Endothelial cell of hepatic sinusoid (primary cell): ENCODE results near the gene ORC3.

Experiments used
- in situ Hi-C: cut with HindIII; loops from 2 replicates; pipeline ENCODE4 v1.10.0; 2017; ENCODE audit warnings: low sequenced_read_pairs

Gene ORC3

DNA sequence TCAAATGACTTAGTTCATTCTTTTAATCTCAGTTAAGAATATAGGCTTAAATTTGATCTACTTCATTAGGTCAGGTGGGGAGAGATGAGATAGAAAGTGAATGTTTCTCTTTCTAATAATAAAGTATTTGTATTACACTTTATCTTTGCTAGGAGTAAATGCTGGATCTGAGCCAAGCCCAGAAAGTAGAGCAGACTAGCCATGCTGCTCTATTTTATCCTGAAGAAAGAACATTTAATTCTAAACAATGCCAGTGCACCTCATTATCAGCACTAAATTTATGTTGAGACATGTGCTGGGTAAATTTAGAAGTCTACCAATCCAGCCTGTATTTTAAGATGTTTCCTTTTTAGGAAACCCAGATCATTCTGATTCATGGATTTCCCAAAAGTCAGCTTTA is 68.6 kb downstream of the ORC3 start:
- in situ Hi-C loops: no loop called here

DNA sequence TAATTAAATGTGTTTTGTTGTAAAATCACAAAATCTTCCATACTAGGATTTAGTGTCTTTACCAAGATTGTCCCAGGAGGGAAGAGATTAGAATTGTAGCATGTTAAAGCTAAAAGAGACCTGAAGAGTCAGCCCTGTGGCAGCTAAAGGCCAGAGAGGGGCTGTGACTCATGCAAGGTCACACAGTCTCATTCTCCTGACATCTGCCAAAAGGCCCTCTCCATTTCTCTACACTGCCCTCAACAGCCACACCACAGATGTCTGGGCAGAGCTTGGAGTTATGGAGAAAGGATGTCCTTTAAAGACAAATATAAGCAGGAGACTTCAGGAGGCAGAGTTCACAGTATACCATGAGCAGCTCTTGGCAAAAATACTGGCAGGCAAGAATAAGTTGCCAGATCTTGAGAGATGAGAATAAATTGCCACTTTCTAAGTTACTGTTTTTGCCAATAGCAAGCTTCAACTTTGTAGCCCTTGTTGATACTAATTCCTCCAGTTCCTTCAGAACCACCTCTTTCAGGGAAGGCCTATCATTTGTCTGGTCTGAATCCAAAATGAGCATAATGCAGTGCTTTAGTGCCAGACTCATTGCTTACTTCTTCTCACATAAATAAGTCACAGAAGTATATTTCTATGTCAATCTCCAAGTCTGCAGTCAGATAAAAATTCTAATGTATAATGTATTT is 70.4 kb downstream of the ORC3 start:
- in situ Hi-C loops: no loop called here

DNA sequence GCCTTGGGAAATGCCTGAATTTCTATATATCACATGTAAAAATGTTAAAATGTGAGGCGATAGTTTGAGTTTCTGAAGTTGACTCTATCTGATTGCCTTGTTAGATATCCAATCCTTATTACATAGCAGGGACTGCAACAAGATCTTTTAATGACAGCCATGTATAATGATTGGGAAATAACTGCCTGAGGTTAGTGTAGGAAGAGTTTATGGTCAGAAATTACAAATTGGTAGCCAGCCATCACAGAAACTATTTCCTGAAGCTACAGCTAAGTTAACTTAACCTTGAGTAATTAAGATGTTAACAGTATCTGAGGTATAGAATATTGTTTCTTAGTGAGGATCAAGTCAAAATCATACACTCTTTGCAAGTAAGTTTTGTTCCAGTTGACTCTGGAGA is 71.1 kb downstream of the ORC3 start:
- in situ Hi-C loops: no loop called here

DNA sequence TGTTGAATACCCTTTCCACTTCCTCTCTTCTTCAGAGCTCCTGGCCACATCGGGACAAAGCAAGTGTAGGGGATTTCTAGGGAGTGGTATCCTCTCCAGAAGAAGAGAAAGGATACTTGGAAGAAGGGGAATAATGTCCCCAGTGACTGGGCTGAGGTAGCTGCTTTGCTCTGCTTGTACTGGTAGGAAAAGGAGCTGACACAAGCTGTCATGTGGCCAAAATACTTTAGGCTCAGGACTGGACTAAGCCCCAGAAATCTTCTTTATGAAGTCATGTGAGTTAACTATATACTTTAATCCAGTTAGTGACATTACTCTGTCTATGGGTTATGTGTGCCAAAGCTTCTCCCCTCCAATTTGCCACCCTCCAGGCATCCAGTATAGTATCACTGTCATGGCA is 71.6 kb downstream of the ORC3 start:
- in situ Hi-C loops: no loop called here

DNA sequence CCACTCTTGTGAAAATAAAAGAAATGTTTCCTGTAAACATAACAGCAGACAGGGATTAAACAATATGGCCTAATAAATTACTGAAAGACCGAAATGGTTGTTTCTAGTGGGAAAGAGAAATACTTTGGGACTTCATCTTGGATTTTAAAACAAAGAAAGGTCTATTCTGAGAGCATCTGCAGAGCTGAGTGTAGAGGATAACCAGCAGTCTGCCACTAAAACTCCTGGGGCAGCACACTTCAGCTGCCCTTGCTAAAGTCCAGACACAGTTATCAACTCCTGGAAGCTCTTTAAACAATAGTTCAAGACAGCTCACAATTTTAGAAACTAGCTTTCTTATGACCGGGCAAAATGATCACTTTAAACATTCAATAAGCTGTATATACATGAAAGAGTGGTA is 73.5 kb downstream of the ORC3 start:
- in situ Hi-C loops: no loop called here

DNA sequence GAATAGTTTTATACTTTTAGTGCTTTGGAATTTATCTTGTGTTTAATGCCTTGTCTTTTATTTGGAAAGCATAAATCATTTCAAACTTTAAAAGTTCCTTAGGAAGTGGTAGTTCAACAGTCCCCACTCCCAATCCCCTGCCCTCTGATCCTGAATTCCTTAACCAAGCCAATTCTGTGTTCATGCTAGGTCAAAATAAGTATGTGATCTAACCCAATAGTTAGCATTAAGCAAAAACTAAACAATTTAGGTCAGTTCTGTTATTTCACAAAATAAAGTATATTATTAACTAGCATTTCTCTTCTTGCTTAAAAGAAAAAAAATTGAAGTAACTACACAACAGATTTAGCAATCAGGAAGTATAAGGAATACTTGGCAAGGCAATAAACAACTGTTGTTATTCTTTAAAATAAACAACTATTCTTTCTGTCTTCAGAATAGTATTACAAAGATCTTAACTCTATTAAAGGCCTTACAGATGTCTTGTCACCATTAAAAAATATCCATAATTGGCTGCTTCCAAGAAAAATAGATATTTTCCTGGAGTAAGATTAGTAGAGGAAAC is 75.1 kb downstream of the ORC3 start:
- in situ Hi-C loops: no loop called here

DNA sequence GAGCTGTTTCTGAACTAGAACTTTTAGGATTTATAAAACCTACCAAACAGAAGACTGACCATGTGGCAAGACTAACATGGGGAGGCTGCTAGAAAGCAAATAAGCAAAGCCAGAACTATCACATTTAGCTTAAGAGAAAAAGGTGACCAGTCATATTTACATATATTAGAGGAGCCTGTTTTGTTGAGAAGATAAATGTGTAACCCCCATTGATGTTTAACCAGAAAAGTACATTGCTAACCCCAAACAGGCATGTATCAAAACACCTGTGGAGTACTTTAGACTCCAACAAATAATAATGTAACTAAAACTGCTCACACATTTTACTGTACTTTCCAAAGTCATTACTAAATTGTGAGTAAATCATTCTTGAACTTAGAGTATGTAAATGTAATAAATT is 77.1 kb downstream of the ORC3 start:
- in situ Hi-C loops: no loop called here

DNA sequence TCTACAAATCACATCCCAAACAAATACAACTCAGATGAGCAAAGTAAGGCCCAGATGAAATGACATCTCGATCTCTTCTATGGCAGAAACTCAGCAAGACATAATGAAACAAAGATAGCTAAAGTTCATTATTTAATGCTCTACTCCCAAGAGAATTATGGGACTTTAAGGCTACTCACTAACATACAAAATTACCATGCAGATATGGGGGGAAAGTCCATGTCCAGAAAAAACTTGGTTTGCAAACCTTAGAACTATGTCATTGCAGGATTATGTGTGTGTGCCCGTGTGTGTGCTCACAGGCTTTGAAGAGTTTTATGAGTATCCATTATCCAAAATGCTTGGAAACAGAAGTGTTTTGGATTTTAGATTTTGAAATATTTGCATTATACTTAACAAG is 78.1 kb downstream of the ORC3 start:
- in situ Hi-C loops: no loop called here

DNA sequence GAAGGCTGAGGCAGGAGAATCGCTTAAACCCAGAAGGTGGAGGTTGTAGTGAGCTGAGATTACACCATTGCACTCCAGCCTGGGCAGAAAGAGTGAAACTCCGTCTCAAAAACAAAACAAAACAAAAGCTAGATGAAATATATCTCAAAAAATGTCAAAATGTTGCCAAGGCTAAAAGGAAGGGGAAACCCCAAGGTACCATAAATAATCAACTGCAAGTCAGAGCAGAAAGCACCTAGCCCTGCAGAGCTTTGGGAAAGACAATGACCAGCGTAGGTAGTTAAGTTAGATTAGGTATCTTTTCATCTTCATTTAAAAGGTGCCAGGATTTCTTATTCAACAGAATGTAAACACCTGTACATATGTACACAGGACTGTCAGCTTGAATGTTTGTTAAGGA is 79.1 kb downstream of the ORC3 start:
- in situ Hi-C loops: no loop called here

DNA sequence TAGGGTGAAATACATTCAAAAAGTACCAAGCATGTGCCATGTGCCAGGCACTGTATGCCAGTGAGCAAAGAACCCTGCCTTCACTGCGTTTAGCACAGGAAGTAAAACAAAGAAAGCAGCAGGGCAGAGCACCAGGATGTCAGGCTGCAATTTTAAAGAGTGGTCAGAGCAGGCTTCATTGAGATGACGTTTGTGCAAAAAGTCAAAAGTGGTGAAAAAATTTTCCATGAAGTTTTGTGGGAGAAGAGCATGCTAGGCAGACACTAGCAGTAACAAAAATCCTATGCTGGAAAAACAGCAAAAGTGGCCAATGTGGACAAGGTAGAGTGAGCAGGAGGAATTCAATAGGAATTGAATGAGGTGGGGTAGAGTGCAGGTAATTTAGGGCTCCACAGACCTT is 80.8 kb downstream of the ORC3 start:
- in situ Hi-C loops: no loop called here

DNA sequence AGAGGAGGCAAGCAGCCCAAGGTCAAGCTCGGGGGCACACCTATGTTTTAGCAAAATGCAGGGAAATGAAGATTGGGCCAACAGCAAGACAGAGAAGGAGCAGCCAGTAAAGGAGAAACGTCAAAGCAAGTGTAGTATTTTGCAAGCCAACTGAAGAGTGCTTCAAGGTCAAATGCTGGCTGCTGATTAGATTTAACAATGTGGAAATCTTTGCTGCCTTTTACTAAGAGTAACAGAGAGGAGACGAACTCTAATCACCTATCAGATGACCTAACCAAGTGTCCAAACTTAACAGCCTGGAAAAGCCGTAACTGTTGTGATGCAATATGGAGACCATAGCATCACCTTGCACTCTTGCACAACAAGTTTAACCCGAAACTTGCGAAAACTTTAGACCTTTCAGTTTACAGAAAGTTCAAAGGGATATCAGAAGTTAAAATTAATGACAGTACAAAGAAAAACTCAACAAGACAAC is 81.7 kb downstream of the ORC3 start:
- in situ Hi-C loops: no loop called here

DNA sequence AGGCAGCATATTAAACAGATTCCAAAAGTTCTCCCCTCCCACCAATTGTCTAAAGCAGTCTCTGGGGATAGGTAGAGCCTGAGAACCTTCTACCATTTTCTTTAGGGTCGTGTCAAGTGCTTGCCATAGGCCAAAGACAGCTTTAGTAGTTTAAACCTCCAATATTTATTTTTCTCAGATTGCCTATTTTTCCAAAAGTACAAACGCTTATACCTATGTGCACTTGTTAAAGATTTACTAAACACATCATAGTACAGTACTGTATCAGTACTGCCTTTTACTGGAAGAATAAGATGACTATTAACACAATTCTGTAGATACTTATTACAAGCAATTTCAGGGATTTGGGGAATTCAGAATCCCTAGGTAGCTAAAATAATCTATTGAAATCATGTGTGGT is 82.7 kb downstream of the ORC3 start:
- in situ Hi-C loops: no loop called here

DNA sequence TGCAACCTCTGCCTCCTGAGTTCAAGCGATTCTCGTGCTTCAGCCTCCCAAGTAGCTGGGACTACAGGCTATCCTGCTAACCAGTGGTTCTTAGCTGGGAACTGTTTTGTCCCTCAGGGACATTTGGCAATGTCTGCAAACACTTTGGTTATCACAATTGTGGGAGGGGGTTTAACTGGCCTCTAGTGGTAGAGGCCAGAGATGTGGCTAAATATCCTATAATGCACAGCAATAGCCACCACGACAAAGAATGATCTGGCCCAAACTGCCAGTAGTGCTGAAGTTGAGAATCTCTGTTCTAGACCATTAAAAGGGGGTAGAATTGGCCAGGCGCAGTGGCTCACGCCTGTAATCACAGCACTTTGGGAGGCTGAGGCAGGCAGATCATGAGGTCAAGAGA is 83.3 kb downstream of the ORC3 start:
- in situ Hi-C loops: no loop called here

DNA sequence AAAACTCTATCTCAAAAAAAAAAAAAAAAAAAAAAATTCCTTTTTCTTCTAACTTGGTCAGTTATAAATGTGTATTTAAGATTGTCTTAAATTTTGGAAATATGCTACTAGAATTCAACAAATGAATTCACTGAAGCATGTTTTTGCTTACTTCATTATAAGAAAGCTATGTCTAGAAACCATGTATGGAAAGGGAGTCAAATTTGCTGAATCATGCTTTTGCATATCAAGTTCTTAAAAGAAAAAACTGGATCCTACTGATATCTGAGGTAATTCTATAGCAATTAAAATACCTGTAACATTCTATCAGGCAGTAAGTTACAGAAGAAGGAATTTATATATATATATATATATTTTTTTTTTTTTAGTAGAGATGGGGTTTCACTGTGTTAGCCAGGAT is 84.4 kb downstream of the ORC3 start:
- in situ Hi-C loops: no loop called here

DNA sequence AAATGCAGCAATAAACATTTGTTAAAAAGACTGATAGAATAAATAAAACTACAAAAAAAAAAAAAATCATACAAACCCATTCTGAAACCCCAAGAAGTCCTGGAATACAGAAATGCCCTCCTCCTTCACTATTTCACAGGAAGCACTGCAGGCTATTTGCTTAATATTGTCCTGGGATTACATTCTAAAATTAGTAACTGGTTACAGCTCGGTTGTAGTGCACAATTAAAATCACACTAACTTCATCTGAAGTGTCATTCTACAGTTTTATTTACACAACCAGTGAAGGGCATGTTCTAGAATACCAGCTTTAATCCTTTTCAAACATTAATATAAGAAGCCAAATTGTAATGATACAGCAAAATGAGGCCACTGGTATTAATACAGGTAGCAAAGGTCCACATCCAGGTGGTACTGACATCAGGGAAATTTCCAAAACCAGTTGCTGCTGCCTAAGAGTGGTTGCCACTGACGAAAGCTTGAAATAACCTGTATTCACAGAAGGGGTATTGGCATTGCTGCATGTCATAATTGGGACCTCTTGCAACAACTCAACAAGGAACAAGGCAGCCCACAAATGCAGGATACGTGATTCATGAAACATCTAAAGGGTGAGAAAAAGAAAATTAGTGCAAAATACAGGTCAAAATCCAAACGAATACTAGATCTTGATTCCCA is 85.2 kb downstream of the ORC3 start:
- in situ Hi-C loops: no loop called here

DNA sequence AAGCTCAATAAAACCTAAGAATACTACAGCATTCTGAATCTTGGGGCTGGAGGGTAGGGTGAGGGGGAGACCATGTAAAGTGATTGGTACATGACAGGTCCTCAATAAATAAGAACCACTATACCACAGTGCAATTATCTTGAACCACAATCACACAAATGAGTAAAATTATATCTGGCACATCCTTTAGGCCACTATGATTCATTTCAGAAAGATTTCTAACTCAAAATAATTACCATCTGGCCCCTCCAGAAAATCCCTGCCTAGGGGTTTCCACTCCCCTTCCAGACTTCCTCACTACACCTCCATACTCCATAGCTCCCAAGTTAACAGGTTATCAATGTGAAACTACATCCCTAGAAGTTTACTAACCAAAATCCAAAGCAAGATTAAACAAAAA is 92.4 kb downstream of the ORC3 start:
- in situ Hi-C loops: no loop called here

DNA sequence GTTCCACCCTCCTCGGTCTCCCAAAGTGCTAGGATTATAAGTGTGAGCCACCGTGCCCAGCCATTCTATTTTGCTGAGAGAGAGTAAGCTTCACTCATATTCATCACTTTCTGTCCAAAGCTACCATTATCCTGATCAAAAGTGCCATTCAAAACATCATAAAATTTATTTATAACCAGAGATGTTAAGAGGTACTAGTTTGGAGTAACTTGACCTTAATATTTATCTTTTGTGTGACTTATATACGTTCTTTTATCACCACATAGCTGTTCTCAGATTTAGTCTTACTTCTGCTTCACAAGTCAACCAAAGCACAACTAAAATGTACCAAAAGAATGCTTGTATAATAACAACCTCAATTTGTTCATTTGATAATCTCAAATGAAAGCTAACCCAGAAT is 94.0 kb downstream of the ORC3 start:
- in situ Hi-C loops: no loop called here

DNA sequence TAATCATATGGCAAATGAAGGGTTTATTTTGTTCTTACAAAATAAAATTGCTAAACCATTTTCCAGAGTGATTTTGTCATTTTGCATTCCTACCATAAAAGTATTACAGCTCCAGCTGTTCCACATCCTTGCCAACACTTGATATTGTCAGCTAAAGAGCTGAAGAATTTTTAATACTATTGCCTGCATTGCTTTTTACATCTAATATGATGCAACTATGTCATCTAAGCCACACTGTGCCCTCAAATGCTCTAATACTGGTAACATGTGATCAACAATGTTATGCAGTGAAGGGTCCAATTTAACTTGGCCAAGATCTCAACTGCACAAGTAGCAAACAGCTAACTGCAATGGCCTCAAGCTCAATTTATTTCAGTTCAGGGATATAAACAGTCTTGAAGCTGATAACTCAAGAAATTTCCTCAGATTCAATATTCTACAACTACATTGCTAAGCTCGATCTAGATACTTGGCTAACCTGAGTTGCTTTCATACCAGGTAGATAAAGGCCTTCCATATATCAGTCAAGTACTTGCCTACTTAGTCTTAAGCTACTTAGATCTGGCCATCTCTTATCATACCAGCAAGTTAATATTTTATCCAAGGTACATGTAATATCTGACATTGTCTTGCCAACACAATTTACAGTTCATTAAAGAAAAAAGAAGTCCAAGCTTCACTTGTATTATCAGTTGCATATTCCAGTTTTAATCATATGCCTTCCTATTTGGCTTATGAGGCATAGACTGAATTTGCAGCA is 95.1 kb downstream of the ORC3 start:
- in situ Hi-C loops: loop anchor here (5.0 kb wide), 1 partner anchor 77 kb away; no protein-coding TSS in a partner anchor

DNA sequence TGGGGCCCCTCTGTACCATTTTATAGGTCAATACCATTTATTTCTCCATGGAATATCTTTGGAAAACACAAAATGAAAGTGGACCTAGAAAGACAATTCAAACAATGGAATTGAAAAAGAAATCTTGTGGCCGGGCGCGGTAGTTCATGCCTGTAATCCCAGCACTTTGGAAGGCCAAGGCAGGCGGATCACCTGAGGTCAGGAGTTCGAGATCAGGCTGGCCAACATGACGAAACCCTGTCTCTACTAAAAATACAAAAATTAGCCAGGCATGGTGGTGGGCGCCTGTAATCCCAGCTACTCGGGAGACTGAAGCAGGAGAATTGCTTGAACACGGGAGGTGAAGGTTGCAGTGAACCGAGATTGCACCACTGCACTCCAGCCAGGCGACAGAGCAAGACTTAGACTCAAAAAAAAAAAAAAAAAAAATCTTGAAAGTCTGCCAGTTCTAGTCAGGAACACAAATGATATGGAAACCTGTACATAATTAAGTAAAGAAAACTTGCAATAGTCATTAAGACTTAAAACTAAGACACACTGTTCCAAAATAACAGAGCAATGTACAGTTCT is 96.8 kb downstream of the ORC3 start:
- in situ Hi-C loops: loop anchor here (5.0 kb wide), 1 partner anchor 76 kb away; no protein-coding TSS in a partner anchor

DNA sequence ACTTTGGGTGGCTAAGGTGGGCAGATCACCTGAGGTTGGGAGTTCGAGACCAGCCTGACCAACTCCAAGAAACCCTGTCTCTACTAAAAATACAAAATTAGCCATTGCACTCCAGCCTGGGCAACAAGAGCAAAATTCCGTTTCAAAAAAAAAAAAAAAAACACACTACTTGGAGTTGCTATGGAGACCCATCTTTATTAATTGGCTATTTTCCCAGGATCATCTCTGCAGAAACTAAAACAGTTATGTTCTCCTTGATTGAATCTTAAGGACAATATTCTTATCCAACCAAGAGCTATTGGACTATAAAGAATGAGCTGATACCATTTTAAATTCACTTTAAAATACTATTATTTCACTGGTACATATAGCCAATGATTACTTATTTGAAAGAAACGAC is 97.4 kb downstream of the ORC3 start:
- in situ Hi-C loops: loop anchor here (5.0 kb wide), 1 partner anchor 75 kb away; no protein-coding TSS in a partner anchor

DNA sequence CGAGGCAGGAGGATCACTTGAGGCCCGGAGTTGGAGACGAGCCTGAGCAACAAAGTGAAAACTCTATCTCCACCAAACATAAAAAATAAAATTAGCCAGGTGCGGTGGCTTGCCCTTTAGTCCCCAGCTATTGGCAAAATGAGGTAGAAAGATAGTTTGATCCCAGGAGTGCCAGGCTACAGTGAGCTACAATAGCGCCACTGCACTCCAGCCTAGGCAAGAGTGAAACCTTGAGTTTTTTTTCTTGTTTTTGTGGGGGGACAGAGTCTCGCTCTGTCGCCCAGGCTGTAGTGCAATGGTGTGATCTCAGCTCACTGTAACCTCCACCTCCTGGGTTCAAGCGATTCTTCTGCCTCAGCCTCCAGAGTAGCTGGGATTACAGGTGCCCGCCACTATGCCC is 98.0 kb downstream of the ORC3 start:
- in situ Hi-C loops: loop anchor here (5.0 kb wide), 1 partner anchor 74 kb away; no protein-coding TSS in a partner anchor
